Stimulated activated CD8-positive, alpha-beta memory T cell treated with anti-CD3 and anti-CD28 coated beads, Interleukin-4, amount 100 ng/mL, for 4 hours (primary cell): ENCODE data around the gene PRPF40B.
"Not testable (repeated sequence)": the region's sequence is repeated elsewhere in the genome, so short reads cannot be mapped to it uniquely, and the experiment has no call there.

ENCODE experiments used
- DNase-seq, 2 donors: peaks; one replicate each; pipeline ENCODE4 v3.0.0-alpha.2; 2020; ENCODE audit warnings: low read depth in 2 of 2, low spot score in 1 of 2

The PRPF40B gene

DNA sequence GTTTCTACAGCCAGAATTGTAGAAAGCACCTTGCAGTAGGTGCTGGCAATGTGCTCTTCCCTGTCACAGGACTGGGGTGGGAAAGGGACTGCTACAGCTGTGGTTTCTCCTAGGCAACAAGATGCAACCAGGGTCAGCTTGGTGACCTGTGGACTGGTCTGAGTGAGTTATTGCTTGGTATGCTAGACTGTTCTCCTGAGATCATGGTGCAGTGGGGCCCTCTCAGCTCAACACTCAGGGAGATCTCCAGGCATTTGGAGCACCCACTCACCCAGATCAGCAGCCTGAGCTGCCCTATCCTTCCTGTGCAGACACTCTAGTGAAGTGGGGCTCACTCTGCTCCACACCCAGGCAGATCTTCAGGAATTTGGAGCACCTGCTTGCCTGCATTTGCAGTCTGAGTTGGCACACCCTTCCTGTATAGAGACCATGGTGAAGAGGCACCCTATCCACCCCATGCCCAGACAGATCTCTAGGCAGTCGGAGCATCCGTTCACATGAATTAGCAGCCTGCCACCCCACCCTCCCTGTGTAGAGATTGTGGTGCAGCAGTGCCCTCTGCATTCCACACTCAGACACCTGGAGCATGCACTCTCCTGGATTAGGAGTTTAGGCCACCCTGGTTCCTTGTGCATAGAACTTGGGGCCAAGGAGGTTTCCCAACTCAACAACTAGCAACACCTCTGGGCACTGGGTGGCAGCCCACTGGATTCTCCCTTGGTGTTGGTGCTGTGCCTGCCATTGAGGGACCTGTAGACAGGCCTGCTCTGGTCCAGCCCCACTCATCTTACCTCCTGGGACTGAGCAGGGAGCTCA, 14.1 kb upstream of the PRPF40B start:
- DNase-seq, result no peak

DNA sequence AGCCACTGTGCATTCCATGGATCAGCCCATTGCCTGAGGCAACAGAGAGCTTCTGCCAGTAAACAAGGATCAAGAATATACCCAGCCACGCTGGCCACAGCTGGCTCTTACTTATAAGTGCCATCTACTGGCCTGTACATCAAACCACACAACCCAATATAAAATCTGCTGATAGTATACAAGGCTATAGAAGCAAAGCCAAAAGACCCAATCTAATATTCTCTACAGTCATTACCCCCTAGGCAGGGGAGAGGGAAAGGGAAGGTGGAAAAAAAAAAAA, 13.5 kb upstream of the PRPF40B start:
- DNase-seq, result no peak

DNA sequence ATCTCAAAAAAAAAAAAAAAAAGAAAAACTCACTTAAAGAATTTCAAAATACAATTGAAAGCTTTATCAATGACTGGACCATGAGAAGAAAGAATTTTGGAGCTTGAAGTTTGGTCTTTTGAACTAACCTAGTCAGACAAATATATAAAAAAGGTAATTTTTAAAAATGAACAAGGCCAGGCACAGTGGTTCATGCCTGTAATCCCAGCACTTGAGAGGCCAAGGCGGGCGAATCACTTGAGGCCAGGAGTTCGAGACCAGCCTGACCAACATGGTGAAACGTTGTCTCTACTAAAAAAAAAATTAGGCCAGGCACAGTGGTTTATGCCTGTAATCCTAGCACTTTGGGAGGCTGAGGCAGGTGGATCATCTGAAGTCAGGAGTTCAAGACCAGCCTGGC, 12.6 kb upstream of the PRPF40B start:
- DNase-seq, result not testable (repeated sequence)

GRCh38 chr12:49612210-49612609, 11.2 kb upstream of the PRPF40B start:
- no peak for DNase-seq

DNA sequence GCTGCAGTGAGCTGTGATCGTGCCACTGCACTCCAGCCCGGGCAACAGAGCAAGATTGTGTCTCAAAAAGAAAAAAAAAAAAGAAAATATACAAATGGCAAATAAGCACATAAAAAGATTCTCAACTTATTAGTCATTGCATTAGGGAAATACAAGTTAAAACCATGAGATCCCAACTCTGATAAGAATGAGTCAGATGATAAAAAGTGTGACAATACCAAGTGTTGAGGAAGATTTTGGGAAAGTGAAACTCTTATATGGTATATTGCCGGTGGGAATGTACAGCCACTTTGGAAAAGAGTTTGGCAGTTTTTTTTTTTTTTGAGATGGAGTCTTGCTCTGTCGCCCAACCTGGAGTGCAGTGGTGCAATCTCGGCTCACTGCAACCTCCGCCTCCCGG, 7.6 kb upstream of the PRPF40B start:
- DNase-seq, result no peak

GRCh38 chr12:49616533-49617219, 6.7 kb upstream of the PRPF40B start:
- no peak for DNase-seq

DNA sequence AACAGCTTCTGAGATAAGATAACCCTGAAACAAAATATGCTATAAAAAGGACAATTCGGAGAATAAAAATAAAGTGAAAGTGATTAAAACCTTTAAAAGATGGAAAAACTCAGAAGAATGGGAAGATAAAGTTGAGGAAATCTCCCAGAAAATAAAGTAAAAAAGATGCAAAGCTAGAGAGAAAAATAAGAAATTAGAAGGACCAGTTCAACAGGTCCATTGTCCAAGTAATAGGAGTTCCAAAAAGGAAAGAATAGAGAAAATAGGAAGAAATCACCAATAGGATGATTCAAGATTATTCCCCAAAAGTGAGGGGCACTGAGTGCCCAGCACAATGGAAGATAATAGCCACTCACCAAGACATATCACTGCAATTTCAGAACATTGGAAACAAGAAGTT, 4.8 kb upstream of the PRPF40B start:
- no peak for DNase-seq

GRCh38 chr12:49619286-49619685, 4.1 kb upstream of the PRPF40B start:
- no peak for DNase-seq

GRCh38 chr12:49621651-49622500, 1.5 kb upstream of the PRPF40B start:
- no peak for DNase-seq

DNA sequence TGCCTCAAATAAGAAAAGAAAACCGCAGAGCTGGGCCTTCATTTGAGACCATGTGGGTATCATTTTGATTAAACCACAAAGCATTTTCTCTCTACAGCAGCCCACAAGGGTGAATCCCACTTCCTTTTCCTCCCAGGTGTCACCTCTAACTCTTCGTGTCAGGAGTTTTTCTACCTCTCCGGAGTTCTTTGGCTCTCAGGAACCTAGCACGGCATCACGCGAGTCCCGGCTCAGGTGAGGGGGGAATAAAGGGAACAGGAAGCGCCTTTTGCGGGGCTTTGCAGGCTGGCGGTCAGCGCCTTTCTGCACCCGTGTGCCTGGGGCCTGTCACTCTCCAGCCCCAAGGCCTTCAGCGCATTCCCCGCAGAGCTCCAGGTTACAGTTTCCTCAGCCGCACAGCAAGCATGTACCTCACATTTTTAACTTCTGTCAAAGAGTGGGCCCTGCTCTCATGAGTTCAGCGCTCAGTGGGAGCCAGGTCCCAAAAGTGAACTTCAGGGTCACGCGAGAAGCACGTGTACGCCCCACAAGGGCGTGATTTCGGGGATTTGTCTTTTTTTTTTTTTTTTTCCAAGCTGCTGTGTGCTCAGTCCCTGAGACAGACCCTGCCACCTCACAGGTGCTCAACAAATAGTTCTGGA, 740 bp upstream of the PRPF40B start:
- DNase-seq, result no peak

DNA sequence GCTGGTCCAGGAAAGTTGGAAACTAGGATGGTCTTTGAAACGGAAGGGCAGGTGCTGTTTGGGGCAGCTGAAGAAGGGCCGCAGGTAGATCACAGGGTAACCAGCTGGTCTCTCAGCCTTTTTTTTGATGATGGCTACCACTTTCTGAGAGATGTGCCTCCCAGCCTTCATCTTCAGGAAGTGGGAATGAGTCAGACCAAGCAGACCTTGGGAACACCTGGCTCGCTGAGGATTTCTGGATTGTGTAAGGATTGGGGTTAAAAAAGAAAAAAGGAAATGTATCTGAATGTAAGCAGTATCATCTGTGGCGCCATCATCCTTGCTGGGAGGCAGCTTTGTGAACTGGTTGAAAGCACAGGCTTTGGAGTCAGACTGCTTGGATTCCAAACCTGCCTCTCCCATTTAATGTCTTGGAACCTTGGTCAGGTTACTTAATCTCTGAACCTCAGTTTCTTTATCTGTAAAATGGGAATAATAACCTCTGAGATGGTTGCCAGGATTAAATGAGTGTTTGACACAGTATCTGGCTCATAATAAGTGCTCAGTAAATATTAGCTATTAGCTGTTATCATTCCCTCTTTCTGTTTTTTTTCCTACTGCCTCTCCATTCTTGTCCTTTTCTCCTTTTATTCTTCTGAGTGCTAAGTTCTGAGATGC, 1.7 kb downstream of the PRPF40B start:
- DNase-seq, result no peak

DNA sequence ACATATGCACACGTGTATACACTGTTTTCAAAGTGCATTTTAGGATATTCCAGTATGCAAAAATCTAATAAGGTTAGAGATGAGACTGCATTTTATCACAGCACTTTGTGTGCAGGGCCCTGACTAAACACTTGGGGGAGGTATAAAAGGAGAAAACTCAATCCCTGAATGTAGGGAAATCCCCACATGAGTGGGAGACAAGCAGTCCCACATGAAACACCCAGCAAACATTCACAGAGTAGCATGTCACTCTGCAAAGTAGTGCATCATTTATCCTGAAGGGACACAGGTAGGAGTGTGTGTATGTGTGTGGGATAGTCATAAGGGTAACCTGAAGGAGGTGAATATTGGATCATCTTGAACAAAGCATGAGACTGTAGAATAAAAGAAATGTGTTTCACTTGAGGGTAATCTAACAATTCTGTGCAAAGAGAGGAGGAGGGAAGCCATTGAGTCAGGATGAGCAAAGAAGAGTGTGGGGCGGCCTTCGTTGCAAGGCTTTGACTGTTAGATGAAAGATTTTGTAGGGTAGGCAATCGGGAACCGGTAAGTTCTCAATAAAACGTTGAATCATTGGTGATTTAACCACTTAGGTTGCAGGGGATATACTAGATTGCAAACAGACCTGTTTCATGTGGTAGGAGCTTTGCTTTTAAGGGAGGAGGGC, 2.9 kb downstream of the PRPF40B start:
- DNase-seq, result no peak

DNA sequence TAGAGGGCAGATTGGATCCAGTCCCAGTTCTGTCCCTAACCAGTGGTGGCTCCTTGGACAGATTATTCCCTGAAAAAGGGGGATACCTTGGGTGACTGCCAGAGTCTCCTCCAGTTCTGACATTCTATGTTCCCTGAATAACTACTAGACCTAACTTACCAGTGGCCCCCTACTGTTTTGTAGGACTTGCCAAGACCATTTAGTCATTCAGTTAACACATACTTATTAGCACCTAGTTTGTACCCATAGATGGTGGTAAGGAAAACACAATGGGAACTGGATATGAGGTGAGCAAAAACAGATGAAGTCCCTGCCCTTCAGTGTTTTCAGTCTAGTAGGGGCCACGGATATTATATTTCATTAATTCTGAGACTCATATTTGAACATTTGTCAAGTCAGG, 3.5 kb downstream of the PRPF40B start:
- no peak for DNase-seq

- DNase-seq, result no peak
Measured at GRCh38 chr12:49627752-49628360, 4.5 kb downstream of the PRPF40B start.

DNA sequence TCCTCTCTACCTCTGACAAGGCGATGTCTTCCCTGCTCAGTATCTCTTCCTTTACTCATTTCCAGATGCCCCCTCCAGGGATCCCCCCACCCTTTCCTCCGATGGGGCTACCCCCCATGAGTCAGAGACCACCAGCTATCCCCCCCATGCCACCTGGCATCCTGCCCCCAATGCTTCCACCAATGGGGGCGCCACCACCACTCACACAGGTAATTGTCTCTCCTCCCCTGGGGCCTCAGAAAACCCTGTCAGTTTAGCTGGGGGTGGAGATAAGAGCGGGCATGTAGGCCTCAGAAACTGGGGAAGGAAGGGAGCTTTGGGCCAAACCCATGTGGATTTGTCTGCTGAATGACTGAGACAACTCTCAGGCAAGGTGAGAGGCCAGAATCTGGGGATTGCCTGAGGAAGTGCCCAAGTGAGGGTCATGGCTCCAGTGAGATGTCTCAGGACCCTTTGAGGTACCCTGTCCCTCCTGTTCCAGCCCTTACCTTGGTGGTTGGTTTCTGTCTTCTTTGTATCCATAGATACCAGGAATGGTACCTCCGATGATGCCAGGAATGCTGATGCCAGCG, 8.1 kb downstream of the PRPF40B start:
- no peak for DNase-seq

GRCh38 chr12:49632401-49632800, 9.0 kb downstream of the PRPF40B start:
- no peak for DNase-seq

DNA sequence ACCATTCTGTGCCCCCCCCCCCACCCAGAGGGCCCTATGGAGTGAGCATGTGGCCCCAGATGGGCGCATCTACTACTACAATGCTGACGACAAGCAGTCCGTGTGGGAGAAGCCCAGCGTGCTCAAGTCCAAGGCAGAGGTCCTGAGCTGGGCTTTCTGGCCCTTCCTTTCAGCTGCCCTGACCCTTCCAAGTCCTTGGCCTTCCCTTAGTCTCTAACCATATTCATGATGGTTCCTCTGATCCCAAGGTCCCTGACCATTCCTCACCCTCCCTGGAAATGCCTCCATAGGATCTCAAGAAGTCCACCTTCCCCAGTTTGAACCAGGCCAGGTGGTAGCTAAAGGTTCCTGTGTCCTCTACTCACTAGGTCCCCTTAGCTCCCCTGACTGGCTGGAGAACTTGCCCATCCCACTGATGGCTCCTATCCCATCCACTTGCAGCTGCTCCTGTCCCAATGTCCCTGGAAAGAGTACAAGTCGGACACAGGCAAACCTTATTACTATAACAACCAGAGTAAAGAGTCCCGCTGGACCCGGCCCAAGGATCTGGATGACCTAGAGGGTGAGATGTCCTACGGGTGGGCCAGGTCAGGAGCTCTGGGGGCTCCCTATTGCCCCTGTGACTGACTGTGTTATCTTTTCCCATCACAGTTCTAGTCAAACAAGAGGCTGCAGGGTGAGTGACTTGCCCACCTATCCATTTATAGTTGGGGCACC, 9.8 kb downstream of the PRPF40B start:
- no peak for DNase-seq

- DNase-seq, result no peak
Measured at GRCh38 chr12:49633703-49634345, 10.5 kb downstream of the PRPF40B start.

- no peak for DNase-seq
Measured at GRCh38 chr12:49635036-49635435, 11.7 kb downstream of the PRPF40B start.
